ENCODE results near the gene MOB3A. TPM values are rescaled to one million over a fixed set of nuclear protein-coding genes. Genes with fewer than 3 reads are reported as not detected.

MOB3A gene
- total RNA-seq (2013; cell fraction: nucleolus; rRNA removed), result 153 and 159 TPM in 2 replicates
- total RNA-seq (2014; rRNA removed), result 56.6 and 69.6 TPM in 2 replicates
- total RNA-seq (2014; rRNA removed; fragmentation: Illumina TruSeq; extraction: Trizol), result 32.7 and 40.5 TPM in 2 replicates
- 176 and 181 TPM in 2 replicates for total RNA-seq (2021)
- polyA plus RNA-seq (2011; ENCODE audit: low read depth), result 73.8 TPM
- polyA plus RNA-seq (2011; rRNA removed), result 71.7 and 229 TPM in 2 replicates
- polyA plus RNA-seq (2011; cell fraction: cytosol; rRNA removed), result 315 and 350 TPM in 2 replicates
- 137 and 163 TPM in 2 replicates for polyA plus RNA-seq (2011; cell fraction: nucleus; rRNA removed)
- polyA plus RNA-seq (2012), result 168 TPM in 2 replicates
- 54.2 and 82.9 TPM in 2 replicates for polyA plus RNA-seq (2014; fragmentation: Illumina TruSeq; extraction: Trizol)
- 10 to 100 TPM in 1 of 2 experiments, 1 to 10 TPM in 1; 7.5 to 10.9 TPM for polyA plus RNA-seq (2014; fragmentation: Nextera tagmentation; extraction: Ambion mirVana)
- 123 and 147 TPM in 2 replicates for polyA plus RNA-seq (2014; rRNA removed)
- 10 to 100 TPM; 79.3 to 79.5 TPM for polyA plus RNA-seq (2016; fragmentation: Nextera tagmentation; extraction: Ambion mirVana)
- 236 and 392 TPM in 2 replicates for polyA minus RNA-seq (2011; rRNA and poly(A)+ RNA removed)
- polyA minus RNA-seq (2011; cell fraction: cytosol; rRNA and poly(A)+ RNA removed), result 239 TPM in 2 replicates
- 54.2 and 86.9 TPM in 2 replicates for polyA minus RNA-seq (2011; cell fraction: nucleus; rRNA and poly(A)+ RNA removed)
- percentile 94 among the genes with signal in this experiment for Bru-seq, nascent RNA
- percentile 95 among the genes with signal in this experiment for BruChase-seq, experiment 1, labeled RNA remaining after a 6-hour chase
- percentile 97 among the genes with signal in this experiment for BruChase-seq, experiment 2, labeled RNA remaining after a 2-hour chase
- long read RNA-seq, experiment 1, transcript MOB3A-201 (5 exons, 3,391 nt), result major isoform, 6 of 61 reads
- long read RNA-seq, experiment 1, partial matches to known transcripts, result 41 of 61 reads
- long read RNA-seq, experiment 1, other reads (novel, unspliced or antisense), result 13 of 61 reads
- long read RNA-seq, experiment 2, partial matches to known transcripts, result 3 of 23 reads
- long read RNA-seq, experiment 2, other reads (novel, unspliced or antisense), result 18 of 23 reads

GRCh38 chr19:2096034-2096479, at the start of gene MOB3A:
MOB3A (minus strand) TSS chr19:2096326; CDS start chr19:2078560, 17,766 bp downstream.
- peak within 1 kb of the TSS; percentile 83 for H3K9ac ChIP-seq (ENCODE audit: control insufficient read depth, insufficient read depth, low read length)
- H3K27me3 ChIP-seq (replicated peaks in 1 of 2; ENCODE audit: control insufficient read depth in 2 of 2, insufficient read depth in 2 of 2, low read length in 1 of 2), result no peaks in the 10 kb centered on the region
- peak within 1 kb of the TSS; percentile 69 for H2AFZ ChIP-seq (ENCODE audit: control insufficient read depth, low read depth, low read length)
- H3K4me2 ChIP-seq (ENCODE audit: control insufficient read depth, insufficient read depth), result peak within 1 kb of the TSS; percentile 88
- intact Hi-C loops (cut with micrococcal nuclease; ENCODE audit: unreplicated experiment) (loop anchor here (10.0 kb wide), 3 partner anchors 139 to 191 kb away; partner anchors contain the start of genes ADAT3, PLEKHJ1, SCAMP4 and SF3A2), in situ Hi-C loops (cut with MboI) (no loop called here)
- ATAC-seq (peak; percentile 49), FAIRE-seq (no peak), DNase-seq (ENCODE audit: low read depth, low spot score) (no peak)
- H3K9me3 ChIP-seq (replicated peaks; ENCODE audit: control insufficient read depth, insufficient read depth, low read length), result no peaks in the 10 kb centered on the region
- ChIA-PET CTCF (interaction anchor here (1.4 to 3.1 kb wide), 2 partner anchors 27 to 47 kb away, joined by 3 to 7 read pairs; no protein-coding TSS in a partner anchor), POLR2A (interaction anchor here (1.5 to 7.8 kb wide), 4 partner anchors 13 to 232 kb away, joined by 4 to 110 read pairs (median 48); partner anchors contain the start of gene MKNK2), RAD21 (ENCODE audit: unreplicated experiment) (interaction anchor here (0.9 to 4.9 kb wide), 2 partner anchors 9 to 13 kb away, joined by 5 to 31 read pairs; no protein-coding TSS in a partner anchor), SMC1A (ENCODE audit: uncharacterized antibody, unreplicated experiment) (interaction anchor here (1.9 to 5.1 kb wide), 2 partner anchors 13 to 44 kb away, joined by 7 to 43 read pairs; no protein-coding TSS in a partner anchor)
- peaks cover 55% of the 10 kb centered on the region for H3K79me2 ChIP-seq (ENCODE audit: control insufficient read depth, insufficient read depth, low read length)
- H3K27ac ChIP-seq (ENCODE audit: control insufficient read depth, insufficient read depth), result peak within 1 kb of the TSS; percentile 93
- WGBS (ENCODE audit: insufficient coverage, insufficient replicate concordance, low lambda C conversion rate, missing lambda C conversion rate), result under 1% methylated on average over 50 of the region's 56 CpGs
- H3K36me3 ChIP-seq (ENCODE audit: control insufficient read depth in 2 of 2, insufficient read depth in 2 of 2, low read length in 1 of 2), result peaks cover 3 to 15% of the 10 kb centered on the region in 2 experiments; a peak in 3 of 4 replicates
- no peaks in the 10 kb centered on the region for H4K20me1 ChIP-seq (ENCODE audit: control insufficient read depth, insufficient read depth)
- H3K4me3 ChIP-seq, result peak within 1 kb of the TSS; percentile 93
- BruUV-seq (replicated peaks), result no TSS peak
- H3K4me1 ChIP-seq (ENCODE audit: control insufficient read depth, insufficient read depth, low read length), result peaks cover 21% of the 10 kb centered on the region
- TF ChIP-seq BCLAF1 (IDR thresholded peaks at IDR 0.05) (peak; percentile 49; the same call in 1 of the 2 replicates), POU2F2 (IDR thresholded peaks at IDR 0.05; ENCODE audit: borderline replicate concordance, low read depth, low read length) (peak; percentile 35; the same call in 1 of the 3 replicates), RB1 (IDR thresholded peaks at IDR 0.05; ENCODE audit: borderline replicate concordance) (peak; percentile 97), ATF7 (IDR thresholded peaks at IDR 0.05; ENCODE audit: low read depth) (no peak; the same call in 1 of the 2 replicates), RCOR1 (conservative IDR thresholded peaks at IDR 0.05; ENCODE audit: low read depth, low read length) (0 out of 2 replicates have a peak, but pooled peaks have one; percentile 47), ZNF207 (IDR thresholded peaks at IDR 0.05; ENCODE audit: borderline replicate concordance) (peak; percentile 97), RFX5 (IDR thresholded peaks at IDR 0.05; ENCODE audit: low read depth, low read length) (no peak), SIX5 (IDR thresholded peaks at IDR 0.05; ENCODE audit: low read depth, low read length, severe bottlenecking) (peak; percentile 16), NR2C1 (IDR thresholded peaks at IDR 0.05) (0 out of 2 replicates have a peak, but pooled peaks have one; percentile 46), NFXL1 (IDR thresholded peaks at IDR 0.05; ENCODE audit: borderline replicate concordance) (no peak; the same call in 1 of the 2 replicates), SREBF1 (IDR thresholded peaks at IDR 0.05; ENCODE audit: low read length) (no peak), ZSCAN29 (IDR thresholded peaks at IDR 0.05) (0 out of 2 replicates have a peak, but pooled peaks have one; percentile 51), CHD4 (IDR thresholded peaks at IDR 0.05) (no peak), SMAD1 (IDR thresholded peaks at IDR 0.05; ENCODE audit: low read depth, partially characterized antibody) (peak; percentile 1)
- TF ChIP-seq, protein P1, sequence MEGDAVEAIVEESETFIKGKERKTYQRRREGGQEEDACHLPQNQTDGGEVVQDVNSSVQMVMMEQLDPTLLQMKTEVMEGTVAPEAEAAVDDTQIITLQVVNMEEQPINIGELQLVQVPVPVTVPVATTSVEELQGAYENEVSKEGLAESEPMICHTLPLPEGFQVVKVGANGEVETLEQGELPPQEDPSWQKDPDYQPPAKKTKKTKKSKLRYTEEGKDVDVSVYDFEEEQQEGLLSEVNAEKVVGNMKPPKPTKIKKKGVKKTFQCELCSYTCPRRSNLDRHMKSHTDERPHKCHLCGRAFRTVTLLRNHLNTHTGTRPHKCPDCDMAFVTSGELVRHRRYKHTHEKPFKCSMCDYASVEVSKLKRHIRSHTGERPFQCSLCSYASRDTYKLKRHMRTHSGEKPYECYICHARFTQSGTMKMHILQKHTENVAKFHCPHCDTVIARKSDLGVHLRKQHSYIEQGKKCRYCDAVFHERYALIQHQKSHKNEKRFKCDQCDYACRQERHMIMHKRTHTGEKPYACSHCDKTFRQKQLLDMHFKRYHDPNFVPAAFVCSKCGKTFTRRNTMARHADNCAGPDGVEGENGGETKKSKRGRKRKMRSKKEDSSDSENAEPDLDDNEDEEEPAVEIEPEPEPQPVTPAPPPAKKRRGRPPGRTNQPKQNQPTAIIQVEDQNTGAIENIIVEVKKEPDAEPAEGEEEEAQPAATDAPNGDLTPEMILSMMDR (IDR thresholded peaks at IDR 0.05 in 2 of 3, conservative IDR thresholded peaks at IDR 0.05 in 1 of 3; ENCODE audit: control insufficient read depth in 2 of 3, extremely low read depth in 1 of 3, insufficient read depth in 1 of 3, low read depth in 3 of 3, low read length in 3 of 3), result peak; percentile 21 to 44 (median 38); a peak in 4 of 6 replicates

Data from GM12878 (cell line).